WTC11 (cell line): ENCODE data around the gene NSMCE1. TPM values are rescaled to one million over a fixed set of nuclear protein-coding genes. Genes with fewer than 3 reads are reported as not detected.

Source experiments
- ATAC-seq: fragments of 200-7000 bp; cut with Tn5 transposase; 2 replicates; pipeline ENCODE4 v1.10.0; 2021; ENCODE audit warnings: mild to moderate bottlenecking, moderate library complexity
- CTCF ChIA-PET: fragments of 300-600 bp; sonication (Branson Sonifier 250); formaldehyde crosslinking; loops from one replicate; lab custom pipeline; 2021; ENCODE audit warnings: antibody characterized with exemption; lab: Charles Lee
- POLR2A ChIA-PET: fragments of 350-600 bp; sonication (Branson Sonifier 250); formaldehyde crosslinking; loops from one replicate; lab custom pipeline; 2021; ENCODE audit warnings: antibody characterized with exemption; lab: Charles Lee
- DNase-seq: peaks from one replicate; pipeline ENCODE4 v3.0.0; 2021; ENCODE audit warnings: low spot score
- H3K27ac Mint-ChIP-seq: 2 replicates; pipeline ENCODE4 v1.8.0; 2021; ENCODE audit warnings: mixed read lengths
- H3K27me3 Mint-ChIP-seq: 2 replicates; pipeline ENCODE4 v1.8.0; 2021; ENCODE audit warnings: low read depth, mild to moderate bottlenecking, moderate library complexity, mixed read lengths
- H3K36me3 Mint-ChIP-seq: 2 replicates; pipeline ENCODE4 v1.8.0; 2021; ENCODE audit warnings: mixed read lengths
- H3K4me1 Mint-ChIP-seq: 2 replicates; pipeline ENCODE4 v1.8.0; 2022; ENCODE audit warnings: mixed read lengths
- H3K4me3 Mint-ChIP-seq: 2 replicates; pipeline ENCODE4 v1.8.0; 2021; ENCODE audit warnings: mild to moderate bottlenecking, moderate library complexity, mixed read lengths
- H3K9me3 Mint-ChIP-seq: 2 replicates; pipeline ENCODE4 v1.8.0; 2021; ENCODE audit warnings: mixed read lengths
- AFF4 ChIP-seq: sonication (generic); formaldehyde crosslinking; IDR thresholded peaks from 2 replicates; pipeline ENCODE4 v1.8.1; 2023; ENCODE audit warnings: mild to moderate bottlenecking, missing genetic modification reagents, borderline replicate concordance
- SMAD4 ChIP-seq: sonication (generic); formaldehyde crosslinking; IDR thresholded peaks from 2 replicates; pipeline ENCODE4 v1.8.0; 2022; ENCODE audit warnings: mild to moderate bottlenecking, missing genetic modification reagents
- SOX15 ChIP-seq: fragments of 250-450 bp; sonication (Bioruptor Pico); IDR thresholded peaks from 2 replicates; pipeline ENCODE4 v1.9.0; 2021; ENCODE audit warnings: mild to moderate bottlenecking
- ZMAT4 ChIP-seq: fragments of 250-450 bp; sonication (Bioruptor Pico); IDR thresholded peaks from 2 replicates; pipeline ENCODE4 v1.9.0; 2021; ENCODE audit warnings: mild to moderate bottlenecking
- ZNF121 ChIP-seq: sonication (generic); formaldehyde crosslinking; IDR thresholded peaks from 2 replicates; pipeline ENCODE4 v1.8.0; 2023; ENCODE audit warnings: missing genetic modification reagents
- ZNF219 ChIP-seq: sonication (generic); formaldehyde crosslinking; IDR thresholded peaks from 2 replicates; pipeline ENCODE4 v1.8.0; 2023; ENCODE audit warnings: missing genetic modification reagents, mild to moderate bottlenecking, borderline replicate concordance
- ZNF263 ChIP-seq: sonication (generic); formaldehyde crosslinking; IDR thresholded peaks from 2 replicates; pipeline ENCODE4 v1.8.1; 2022; ENCODE audit warnings: low read depth, mild to moderate bottlenecking, moderate library complexity, missing genetic modification reagents
- ZNF416 ChIP-seq: fragments of 250-450 bp; sonication (Bioruptor Pico); IDR thresholded peaks from 2 replicates; pipeline ENCODE4 v1.9.0; 2021; ENCODE audit warnings: mild to moderate bottlenecking, inconsistent platforms
- ZSCAN18 ChIP-seq: fragments of 250-450 bp; sonication (Bioruptor Pico); IDR thresholded peaks from 2 replicates; pipeline ENCODE4 v2.1.2; 2022; ENCODE audit warnings: mild to moderate bottlenecking, moderate library complexity
- total RNA-seq: library from RNA; stranded (reverse); gene quantifications from 3 replicates; pipeline ENCODE4 v1.2.3, GENCODE V29; 2021
- TF ChIP-seq, protein P1 (sequence below): sonication (generic); formaldehyde crosslinking; conservative IDR thresholded peaks from 2 replicates; pipeline ENCODE4 v1.8.1; 2023; ENCODE audit warnings: mild to moderate bottlenecking, low read depth, missing genetic modification reagents, moderate library complexity
- TF ChIP-seq, protein P2 (sequence below): sonication (generic); formaldehyde crosslinking; IDR thresholded peaks from 2 replicates; pipeline ENCODE4 v1.8.0; 2022; ENCODE audit warnings: mild to moderate bottlenecking, missing genetic modification reagents

NSMCE1 gene
- total RNA-seq, 1 experiment from 2014 or later: 29.4 TPM

- ATAC-seq (no peak; the same call in 1 of the 2 replicates), DNase-seq (no peak)
- no peak for TF ChIP-seq ZMAT4 (CRISPR knock-in tag)
- TF ChIP-seq AFF4 (CRISPR knock-in tag): no peak
- Mint-ChIP-seq H3K27ac (peak overlapping the region; percentile 31; the same call in 1 of the 2 replicates), H3K27me3 (no peaks in the 10 kb centered on the region), H3K4me1 (peaks cover 20% of the 10 kb centered on the region), H3K4me3 (no peak overlapping the region), H3K9me3 (no peaks in the 10 kb centered on the region), H3K36me3 (no peaks in the 10 kb centered on the region)
- POLR2A ChIA-PET: no interaction called here
- CTCF ChIA-PET: interaction anchor here (1.3 to 3.5 kb wide), 4 partner anchors 10 to 131 kb away, joined by 5 to 22 read pairs (median 12); no protein-coding TSS in a partner anchor
Observed at GRCh38 chr16:27244363-27244755, 24.2 kb downstream of the NSMCE1 start.

DNA sequence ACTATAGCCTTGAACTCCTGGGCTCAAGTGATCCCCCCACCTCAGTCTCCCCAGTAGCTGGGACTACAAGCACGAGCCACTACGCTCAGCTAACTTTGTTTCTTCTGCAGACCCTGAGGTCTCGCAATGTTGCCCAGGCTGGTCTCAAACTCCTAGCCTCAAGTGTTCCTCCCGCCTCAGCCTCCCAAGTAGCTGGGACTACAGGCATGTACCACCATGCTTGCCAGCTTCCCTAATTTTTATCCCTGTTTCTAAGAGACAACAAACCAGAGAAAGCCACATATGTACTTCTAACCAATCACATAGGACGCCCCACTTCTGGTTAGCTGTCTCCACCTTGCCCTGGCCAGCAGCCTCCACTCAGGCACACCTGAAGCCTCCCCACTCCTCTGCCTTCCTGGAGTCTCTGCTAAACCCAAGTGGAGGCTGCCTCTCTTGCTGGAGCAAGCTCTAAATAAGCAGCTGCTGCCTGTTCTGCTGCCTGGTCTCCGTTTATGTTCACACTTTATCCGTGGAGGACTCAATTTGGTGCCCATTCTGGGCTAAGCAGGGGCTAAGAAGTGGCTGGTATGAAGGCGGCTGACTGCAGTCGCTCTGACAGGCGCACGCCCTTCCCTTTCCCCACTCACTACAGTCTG is 24.7 kb downstream of the NSMCE1 start:
- Mint-ChIP-seq H3K4me1 (peaks cover 20% of the 10 kb centered on the region), H3K27ac (peak overlapping the region; percentile 31), H3K4me3 (no peak overlapping the region), H3K36me3 (no peaks in the 10 kb centered on the region), H3K27me3 (no peaks in the 10 kb centered on the region), H3K9me3 (no peaks in the 10 kb centered on the region)
- POLR2A ChIA-PET: no interaction called here
- no peak for ATAC-seq
- TF ChIP-seq, protein P1, sequence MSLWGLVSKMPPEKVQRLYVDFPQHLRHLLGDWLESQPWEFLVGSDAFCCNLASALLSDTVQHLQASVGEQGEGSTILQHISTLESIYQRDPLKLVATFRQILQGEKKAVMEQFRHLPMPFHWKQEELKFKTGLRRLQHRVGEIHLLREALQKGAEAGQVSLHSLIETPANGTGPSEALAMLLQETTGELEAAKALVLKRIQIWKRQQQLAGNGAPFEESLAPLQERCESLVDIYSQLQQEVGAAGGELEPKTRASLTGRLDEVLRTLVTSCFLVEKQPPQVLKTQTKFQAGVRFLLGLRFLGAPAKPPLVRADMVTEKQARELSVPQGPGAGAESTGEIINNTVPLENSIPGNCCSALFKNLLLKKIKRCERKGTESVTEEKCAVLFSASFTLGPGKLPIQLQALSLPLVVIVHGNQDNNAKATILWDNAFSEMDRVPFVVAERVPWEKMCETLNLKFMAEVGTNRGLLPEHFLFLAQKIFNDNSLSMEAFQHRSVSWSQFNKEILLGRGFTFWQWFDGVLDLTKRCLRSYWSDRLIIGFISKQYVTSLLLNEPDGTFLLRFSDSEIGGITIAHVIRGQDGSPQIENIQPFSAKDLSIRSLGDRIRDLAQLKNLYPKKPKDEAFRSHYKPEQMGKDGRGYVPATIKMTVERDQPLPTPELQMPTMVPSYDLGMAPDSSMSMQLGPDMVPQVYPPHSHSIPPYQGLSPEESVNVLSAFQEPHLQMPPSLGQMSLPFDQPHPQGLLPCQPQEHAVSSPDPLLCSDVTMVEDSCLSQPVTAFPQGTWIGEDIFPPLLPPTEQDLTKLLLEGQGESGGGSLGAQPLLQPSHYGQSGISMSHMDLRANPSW: no peak
- TF ChIP-seq SMAD4 (no peak), ZNF121 (CRISPR knock-in tag) (no peak), ZSCAN18 (CRISPR knock-in tag) (no peak), SOX15 (CRISPR knock-in tag) (no peak), ZNF263 (CRISPR knock-in tag) (no peak), ZNF416 (CRISPR knock-in tag) (no peak), ZNF219 (CRISPR knock-in tag) (no peak)
- TF ChIP-seq, protein P2, sequence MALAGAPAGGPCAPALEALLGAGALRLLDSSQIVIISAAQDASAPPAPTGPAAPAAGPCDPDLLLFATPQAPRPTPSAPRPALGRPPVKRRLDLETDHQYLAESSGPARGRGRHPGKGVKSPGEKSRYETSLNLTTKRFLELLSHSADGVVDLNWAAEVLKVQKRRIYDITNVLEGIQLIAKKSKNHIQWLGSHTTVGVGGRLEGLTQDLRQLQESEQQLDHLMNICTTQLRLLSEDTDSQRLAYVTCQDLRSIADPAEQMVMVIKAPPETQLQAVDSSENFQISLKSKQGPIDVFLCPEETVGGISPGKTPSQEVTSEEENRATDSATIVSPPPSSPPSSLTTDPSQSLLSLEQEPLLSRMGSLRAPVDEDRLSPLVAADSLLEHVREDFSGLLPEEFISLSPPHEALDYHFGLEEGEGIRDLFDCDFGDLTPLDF (CRISPR knock-in tag): no peak
- no peak for DNase-seq
- CTCF ChIA-PET: interaction anchor here (1.1 to 3.5 kb wide), 5 partner anchors 10 to 134 kb away, joined by 4 to 22 read pairs (median 6); no protein-coding TSS in a partner anchor
